ENCODE results near the gene SP1. TPM values are rescaled to one million over a fixed set of nuclear protein-coding genes. Genes with fewer than 3 reads are reported as not detected.

The SP1 gene
- total RNA-seq, 1 experiment from 2014 or later, result 76.8 TPM

DNA sequence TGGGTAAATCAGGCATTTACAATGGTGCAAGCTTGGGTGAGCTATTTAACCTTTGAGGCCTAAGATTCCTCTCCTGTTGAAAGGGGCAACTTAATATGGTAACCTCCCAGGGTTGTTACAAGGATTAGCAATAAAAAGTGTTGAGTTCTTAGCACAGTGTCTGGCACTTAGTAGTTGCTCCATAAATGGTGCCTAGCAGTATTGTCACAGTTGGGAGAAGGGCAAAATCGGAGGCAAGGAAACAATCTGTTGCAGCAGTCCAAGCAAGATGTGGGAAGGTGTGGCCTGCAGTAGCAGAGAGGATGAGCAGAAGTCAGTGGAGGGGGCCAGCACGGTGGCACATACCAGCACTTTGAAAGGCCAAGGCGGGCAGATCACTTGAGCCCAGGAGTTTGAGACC, 36.5 kb upstream of the SP1 start:
- Histone ChIP-seq H2AFZ (ENCODE audit: low read length) (no peak overlapping the region), H3K4ac (ENCODE audit: low read depth, low read length) (no peak overlapping the region), H2BK5ac (ENCODE audit: insufficient read length, low read length) (no peak overlapping the region), H3K9ac (ENCODE audit: extremely low read depth, insufficient read length, low read length) (no peak overlapping the region), H2BK12ac (ENCODE audit: insufficient read length, low read depth, low read length) (no peak overlapping the region), H3T11ph (ENCODE audit: low read length) (no peak overlapping the region), H3K14ac (ENCODE audit: insufficient read depth, low read length) (no peak overlapping the region), H4K8ac (replicated peaks; ENCODE audit: insufficient read length, low read depth, low read length) (no peak overlapping the region), H3K56ac (ENCODE audit: insufficient read length, low read depth, low read length) (no peak overlapping the region), H3K4me2 (ENCODE audit: insufficient read depth, insufficient read length, low read length) (no peak overlapping the region), H3K9me3 (ENCODE audit: control insufficient read depth, low read depth, low read length) (no peaks in the 10 kb centered on the region), H3K4me1 (ENCODE audit: insufficient read depth, low read length) (no peaks in the 10 kb centered on the region), H2BK15ac (ENCODE audit: low read depth, low read length) (no peak overlapping the region), H3K18ac (ENCODE audit: insufficient read length, low read depth, low read length) (no peak overlapping the region), H3K79me2 (ENCODE audit: insufficient read depth, low read length) (no peaks in the 10 kb centered on the region), H2BK120ac (ENCODE audit: low read depth, low read length, poor library complexity, severe bottlenecking) (no peak overlapping the region), H3K79me1 (ENCODE audit: insufficient read depth, low read depth, low read length, poor library complexity, severe bottlenecking) (no peaks in the 10 kb centered on the region), H3K23ac (ENCODE audit: insufficient read length, low read depth, low read length) (no peak overlapping the region), H4K5ac (ENCODE audit: insufficient read length, low read depth, low read length) (no peak overlapping the region), H4K91ac (ENCODE audit: insufficient read length, low read depth, low read length) (no peak overlapping the region), H2AK5ac (ENCODE audit: insufficient read length, low read length) (no peak overlapping the region), H4K20me1 (ENCODE audit: control insufficient read depth, insufficient read depth, insufficient read length) (no peaks in the 10 kb centered on the region), H3K27ac (ENCODE audit: insufficient read length, low read depth, low read length) (no peak overlapping the region), H2BK20ac (ENCODE audit: low read depth, low read length, poor library complexity, severe bottlenecking) (no peak overlapping the region), H3K23me2 (ENCODE audit: insufficient read length, low read depth, low read length, poor library complexity, severe bottlenecking) (peaks cover 15% of the 10 kb centered on the region), H3K27me3 (ENCODE audit: insufficient read depth, low read length) (no peaks in the 10 kb centered on the region)
- Mint-ChIP-seq H3K4me1 (peaks cover 19 to 20% of the 10 kb centered on the region in 2 experiments), H3K27me3 (ENCODE audit: low read depth) (peaks cover 71% of the 10 kb centered on the region), H3K27ac (no peak overlapping the region), H3K36me3 (ENCODE audit: insufficient read depth in 1 of 3, low read depth in 3 of 3) (no peaks in the 10 kb centered on the region), H3K9me3 (no peaks in the 10 kb centered on the region; a peak in 1 of 5 replicates), H3K4me3 (peak overlapping the region in 1 of 2 experiments; percentile 77; a peak in 3 of 5 replicates)
- no CpG with 5 or more reads among the region's 3 CpGs for WGBS (ENCODE audit: extremely low coverage, insufficient read length, low lambda C conversion rate)
- TF ChIP-seq, protein P1, sequence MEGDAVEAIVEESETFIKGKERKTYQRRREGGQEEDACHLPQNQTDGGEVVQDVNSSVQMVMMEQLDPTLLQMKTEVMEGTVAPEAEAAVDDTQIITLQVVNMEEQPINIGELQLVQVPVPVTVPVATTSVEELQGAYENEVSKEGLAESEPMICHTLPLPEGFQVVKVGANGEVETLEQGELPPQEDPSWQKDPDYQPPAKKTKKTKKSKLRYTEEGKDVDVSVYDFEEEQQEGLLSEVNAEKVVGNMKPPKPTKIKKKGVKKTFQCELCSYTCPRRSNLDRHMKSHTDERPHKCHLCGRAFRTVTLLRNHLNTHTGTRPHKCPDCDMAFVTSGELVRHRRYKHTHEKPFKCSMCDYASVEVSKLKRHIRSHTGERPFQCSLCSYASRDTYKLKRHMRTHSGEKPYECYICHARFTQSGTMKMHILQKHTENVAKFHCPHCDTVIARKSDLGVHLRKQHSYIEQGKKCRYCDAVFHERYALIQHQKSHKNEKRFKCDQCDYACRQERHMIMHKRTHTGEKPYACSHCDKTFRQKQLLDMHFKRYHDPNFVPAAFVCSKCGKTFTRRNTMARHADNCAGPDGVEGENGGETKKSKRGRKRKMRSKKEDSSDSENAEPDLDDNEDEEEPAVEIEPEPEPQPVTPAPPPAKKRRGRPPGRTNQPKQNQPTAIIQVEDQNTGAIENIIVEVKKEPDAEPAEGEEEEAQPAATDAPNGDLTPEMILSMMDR (conservative IDR thresholded peaks at IDR 0.05), result no peak
- no peak for DNase-seq

Data from H9 (cell line).